ENCODE results near the gene ANK2.

ANK2 gene

DNA sequence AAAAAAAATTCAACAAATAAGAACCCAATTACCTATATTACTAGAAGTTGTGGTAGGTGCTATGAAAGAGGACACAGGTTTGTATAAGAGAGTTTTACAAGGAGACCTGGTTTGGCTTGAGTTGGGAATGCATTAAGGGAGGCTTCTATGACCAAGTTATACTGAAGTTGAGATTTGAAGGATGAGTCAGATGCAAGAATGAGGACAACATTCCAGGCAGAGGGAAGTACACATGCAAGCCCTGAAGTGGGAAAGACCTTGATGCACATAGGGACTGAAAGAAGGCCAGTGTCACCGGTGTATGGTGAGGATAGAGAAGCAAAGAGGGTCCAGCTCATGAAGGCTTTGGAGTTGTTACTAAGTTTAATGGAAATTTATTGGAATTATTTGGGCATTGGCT, 52.2 kb downstream of the ANK2 start:
- no peak for DNase-seq

DNA sequence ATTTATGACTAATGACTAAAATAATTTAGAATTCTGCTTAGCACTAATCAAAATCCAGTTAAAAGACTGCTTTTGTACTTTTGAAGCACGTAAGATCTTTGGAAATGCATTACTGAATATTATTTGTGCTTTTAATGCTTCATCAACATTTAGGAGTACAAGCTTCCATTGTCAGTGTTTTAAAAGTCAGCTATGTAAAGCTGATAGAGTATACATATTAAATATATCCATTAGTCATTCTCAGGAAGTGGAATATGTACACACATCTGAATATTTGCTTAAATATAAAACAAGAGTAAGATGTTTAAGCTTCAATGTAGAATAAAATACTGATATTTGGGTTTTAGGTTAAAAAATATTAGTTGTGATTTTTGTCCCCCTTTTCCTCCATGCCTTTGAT, 54.1 kb downstream of the ANK2 start:
- DNase-seq = no peak

DNA sequence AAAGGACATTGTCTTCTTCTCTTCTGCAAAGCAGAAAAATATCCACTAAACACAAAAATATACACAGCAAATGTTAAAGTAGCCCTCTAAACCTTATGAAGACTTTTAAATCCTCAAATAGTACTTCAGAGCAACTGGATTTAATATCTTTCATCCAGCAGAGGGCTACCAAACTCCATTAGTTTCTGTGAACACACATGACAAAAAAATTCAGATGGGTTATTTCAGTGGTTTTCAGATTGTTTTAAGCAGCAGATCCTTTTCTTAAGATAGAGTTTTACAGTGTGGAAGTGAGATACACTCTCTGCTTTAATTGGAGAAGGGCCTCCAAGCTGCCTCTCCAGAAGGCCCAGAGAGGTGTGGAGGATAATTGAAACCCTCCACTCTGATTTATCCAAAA, 56.7 kb downstream of the ANK2 start:
- peak; percentile 62 for DNase-seq

DNA sequence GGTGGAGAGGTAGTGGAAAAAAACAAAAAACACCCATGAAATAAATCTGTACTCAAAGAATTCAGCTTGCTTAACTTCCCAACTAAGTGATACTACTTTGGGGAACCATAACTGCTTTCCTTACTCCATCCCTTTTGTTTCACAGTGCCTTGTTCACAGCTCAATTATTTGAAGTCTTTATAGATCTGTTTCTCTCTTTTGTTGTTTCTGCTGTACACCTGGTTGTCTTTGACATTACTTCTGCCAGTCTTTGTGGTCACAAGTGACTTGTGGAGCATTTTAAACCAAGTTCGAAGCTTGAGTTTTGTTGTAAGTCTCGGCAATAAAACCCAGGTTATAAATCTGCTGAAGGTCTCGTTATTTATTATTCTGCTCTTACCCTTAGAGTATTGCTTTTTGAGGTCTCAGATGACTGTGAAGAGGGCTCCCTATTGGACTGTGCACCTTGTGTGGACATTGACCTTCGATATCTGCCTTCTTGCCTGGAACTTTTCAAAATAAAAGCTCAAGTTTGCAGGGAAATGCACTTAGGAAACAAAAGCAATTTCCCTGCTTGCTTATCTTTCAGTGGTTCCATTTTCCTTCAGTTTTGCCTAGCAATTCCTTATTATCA, 59.8 kb downstream of the ANK2 start:
- no peak for DNase-seq

DNA sequence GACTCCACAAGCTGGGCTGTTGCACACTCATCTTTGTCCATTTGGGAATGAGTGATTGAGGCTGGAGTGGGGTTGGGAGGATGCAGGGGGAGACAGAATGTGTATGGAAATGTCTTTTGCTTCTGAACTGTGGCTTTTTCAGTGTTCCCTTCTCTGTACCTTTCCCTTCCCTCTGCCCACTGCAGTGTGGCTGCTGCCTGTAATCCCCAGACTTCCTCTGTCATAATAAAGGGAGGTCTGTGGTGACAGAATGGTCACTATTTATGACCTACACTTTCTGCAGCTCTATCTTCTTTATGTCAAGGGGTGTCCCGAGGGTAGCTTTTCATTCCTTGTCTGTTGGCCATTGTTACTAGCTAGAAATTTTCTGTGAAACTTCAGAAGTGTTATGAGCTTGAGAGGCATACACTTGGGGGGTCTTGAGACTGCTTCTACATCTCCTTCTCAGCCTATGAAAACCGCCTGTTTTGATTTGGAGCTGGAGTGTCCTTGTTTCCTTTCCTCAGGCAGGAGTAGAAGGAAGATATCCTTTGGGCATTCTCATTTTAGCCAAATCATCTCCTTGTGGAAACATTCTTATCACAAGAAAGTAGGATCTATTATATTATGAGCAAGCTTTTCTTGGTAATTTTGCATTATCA, 63.0 kb downstream of the ANK2 start:
- DNase-seq = no peak

DNA sequence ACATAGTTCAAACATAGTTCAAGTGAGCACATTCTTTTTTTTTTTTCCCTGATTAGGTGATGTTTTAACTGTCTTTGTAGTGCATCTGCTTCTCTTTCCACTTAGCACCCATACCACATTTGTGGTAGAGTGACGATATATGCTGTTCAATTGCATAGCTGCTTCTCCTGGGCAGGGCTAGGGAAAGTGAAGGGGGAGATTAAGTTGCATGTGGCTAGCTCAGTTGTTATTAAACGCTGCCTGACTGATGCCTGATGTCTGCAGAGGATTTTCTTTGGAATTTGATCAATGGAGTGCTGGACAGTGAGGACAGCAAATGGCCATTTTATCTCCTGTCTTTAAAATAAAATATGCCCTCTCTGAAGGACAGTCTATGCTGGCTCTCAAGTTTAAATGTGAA, 63.7 kb downstream of the ANK2 start:
- no peak for DNase-seq

DNA sequence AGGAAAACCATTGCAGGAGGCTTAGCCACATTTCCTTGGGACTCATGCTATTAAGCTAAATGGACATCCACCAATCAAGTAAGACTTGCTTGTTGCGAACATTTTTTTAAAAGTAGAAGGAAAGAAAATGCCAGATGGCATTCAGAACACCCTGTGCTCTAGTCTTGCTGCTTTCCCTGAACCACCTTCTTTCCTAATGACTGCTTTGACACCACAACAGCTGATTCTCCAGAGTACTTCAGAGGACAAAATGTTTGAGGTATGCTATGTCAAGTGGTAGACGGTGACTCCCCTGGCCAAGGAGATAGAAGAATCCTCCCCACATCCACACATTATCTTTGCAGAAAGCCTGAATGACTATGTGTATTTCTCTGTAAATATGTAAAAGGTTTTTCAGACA, 65.4 kb downstream of the ANK2 start:
- no peak for DNase-seq

DNA sequence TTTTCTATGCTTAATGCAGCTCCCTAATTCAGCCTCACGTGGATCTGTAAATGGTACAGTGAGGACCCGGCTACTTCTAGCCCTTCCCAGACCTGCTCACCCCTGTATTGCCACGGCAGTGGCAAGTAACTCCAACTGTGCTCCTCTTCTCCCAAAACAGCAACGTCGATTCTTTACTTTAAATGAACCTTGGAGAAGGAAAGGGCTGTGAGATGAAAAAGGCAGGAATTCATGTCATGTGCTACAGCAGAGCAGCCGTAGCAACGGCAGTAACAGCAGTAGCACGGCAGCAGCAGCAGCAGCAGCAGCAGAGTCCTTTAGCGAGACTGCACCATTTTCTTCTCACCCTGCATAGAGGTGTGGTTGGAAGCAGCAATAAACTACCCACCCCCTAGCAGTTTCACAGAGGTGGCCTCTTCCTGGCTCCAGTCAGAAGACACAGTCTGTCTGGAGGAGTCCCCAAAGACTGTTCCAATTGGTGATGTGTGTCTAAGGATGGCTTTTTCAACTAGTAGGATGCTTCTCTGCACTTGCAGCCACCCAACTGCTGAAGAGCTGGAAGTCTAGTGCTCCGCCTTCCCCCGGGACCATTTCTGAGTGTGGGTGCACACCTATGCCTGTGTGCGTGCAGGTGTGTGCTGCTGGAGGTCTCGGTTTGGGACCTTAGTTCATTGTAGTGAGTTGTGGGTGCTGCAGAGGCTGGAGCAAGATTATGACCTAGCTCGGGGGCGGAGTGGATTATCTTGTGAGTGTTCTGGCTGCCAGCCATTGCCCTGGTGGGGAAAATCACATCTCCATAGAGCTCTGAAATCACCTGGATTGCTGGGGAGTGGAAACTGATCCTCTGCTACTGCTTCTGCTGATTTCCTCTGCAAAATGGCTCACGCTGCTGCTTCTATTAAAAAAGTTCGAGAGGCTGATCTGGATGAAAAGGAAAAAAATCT, 67.2 kb downstream of the ANK2 start:
- peak; percentile 53 for DNase-seq

DNA sequence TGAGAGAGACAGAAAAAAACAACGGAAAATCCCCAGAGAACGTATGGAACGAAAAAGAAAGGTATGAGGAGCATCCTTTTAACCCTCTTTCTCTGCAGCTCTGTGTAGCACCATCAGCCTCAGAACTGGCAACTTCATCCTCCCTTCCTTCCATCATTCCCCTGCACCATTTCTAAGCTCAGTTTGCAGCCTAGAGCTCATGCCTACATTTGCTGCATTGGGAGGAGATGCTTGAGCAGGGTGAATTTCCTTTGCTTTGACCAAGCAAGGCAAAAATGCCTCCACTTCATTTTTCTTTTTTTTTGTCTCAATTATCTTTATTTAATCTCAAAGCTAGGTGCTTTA, 67.9 kb downstream of the ANK2 start:
- no peak for DNase-seq

DNA sequence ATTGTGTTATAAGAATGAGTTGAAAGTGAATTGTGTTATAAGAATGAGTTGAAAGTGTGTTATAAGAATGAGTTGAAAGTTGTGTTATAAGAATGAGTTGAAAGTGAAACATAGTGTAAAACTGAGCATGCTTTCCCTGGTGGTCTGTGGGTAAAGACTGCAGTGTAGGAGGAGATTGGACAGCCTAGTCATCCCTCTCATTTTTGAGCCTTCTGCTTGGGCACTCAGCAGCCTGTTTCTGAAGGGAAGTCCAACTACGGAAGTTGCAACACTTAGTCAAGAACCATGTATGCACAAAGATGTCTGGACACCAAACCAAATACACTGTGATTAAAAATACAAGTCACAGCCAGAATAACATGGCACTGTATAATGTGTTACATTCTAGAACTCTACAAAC, 72.6 kb downstream of the ANK2 start:
- no peak for DNase-seq

DNA sequence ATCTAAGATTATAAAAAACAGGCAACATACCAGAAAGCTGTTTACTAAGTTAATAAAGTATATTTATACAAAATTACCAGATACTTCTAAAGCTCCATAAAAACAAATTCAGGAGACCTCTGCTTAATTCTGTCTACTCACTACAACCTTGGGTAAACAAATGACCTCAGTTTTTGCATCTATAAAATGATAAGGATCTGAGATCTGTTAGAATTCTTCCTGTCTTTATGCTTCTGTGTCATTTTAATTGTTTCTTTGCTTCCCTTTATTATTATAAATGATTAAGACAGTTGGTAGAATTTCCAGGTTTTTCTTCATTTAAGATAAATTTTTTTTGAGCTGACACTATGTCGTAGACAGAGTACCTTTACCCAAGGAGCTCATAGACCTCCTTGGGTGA, 76.0 kb downstream of the ANK2 start:
- DNase-seq = no peak

DNA sequence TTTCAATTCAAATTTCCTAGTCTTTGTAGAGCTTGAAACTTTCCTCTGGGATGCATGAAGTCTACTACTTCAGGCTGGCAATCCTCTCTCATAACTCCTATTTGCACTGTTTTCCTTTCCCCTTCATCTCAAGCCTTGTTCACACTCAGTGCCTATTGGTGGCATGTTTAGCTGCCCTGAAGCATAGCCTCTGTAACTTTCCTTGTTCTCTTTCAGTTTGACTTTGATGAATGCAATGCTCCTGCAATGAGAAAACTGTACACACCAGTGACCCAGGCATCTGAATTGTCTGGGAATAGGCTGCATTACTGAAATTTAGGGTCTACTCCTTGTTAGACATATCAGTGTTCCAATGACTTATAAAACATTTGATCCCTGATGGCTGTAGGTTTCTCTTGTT, 81.7 kb downstream of the ANK2 start:
- DNase-seq = no peak

DNA sequence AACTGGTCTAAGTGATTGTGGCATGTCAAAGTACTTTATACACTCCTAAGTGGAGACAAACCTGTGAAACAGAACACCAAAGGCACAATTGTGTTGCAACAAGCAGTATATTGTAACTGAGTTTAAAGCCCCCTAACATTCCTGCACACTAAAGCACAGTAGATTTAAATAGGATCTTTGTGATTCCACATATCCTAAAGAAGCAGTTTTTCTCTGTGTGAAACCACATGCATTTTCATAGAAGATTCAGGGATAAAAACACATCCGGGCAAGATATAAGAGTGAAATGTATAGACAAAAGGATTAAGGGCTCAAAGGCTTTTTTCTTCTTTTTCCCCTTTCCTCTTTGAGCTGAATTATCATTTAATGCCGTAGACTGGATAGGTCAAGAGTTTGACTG, 82.2 kb downstream of the ANK2 start:
- DNase-seq = no peak

DNA sequence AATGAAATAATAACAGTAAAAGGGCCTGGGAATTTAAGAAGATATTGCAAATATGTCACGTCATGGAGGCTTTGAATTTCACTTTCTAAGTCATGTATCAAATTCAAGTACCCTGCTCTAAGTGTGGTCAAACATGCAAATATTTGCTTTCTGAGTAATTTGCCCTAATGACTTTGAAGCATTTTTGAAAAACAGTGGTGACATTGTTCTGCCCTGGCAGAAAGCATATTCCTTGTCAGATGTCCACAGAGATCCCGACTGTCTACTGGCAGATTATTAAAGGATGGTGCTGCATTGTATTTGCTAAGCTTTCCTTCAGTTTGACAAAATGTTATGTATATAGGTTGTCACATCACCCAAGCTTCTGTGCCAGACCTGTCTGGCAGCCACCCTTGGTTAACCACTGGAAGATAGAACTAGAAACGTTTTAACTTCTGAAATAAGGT, 92.5 kb downstream of the ANK2 start:
- DNase-seq = peak; percentile 59

DNA sequence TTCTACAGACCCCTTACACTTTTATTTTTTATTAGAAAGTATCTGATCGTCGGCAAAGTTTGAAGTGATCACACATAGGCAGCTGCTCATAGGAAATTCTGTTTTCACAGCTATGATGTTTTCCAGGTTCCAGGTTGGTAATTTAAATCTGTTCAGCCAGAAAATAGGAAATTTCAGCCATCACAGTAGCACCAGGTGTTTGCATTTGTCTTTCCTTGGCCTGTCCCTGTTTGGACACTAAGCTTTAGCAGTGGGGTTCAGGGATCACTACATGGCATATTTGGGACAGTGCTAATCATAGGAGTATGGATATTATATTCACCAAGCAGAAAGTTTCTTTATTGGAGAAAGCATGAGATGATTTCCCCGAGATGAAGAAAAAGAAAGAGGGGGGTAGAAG, 92.9 kb downstream of the ANK2 start:
- no peak for DNase-seq

DNA sequence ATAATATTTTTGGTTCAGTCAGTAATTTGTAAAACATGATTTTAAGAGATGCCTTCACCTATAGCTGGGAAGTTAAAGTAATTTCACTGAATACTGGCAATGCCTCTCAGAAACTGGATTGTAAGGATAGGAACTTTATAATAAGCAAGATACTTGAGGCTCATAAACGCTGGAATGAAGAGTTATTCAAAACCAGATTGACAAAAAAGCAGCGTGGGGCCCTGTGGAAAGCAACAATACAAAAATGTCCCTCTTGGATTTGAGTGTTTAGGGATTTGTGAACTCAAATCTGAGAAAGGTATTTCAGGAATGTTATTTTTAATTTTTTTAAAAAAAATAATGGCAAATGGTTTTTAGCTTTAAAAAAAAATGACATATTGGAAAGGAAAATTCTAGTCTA, 94.6 kb downstream of the ANK2 start:
- DNase-seq = no peak

DNA sequence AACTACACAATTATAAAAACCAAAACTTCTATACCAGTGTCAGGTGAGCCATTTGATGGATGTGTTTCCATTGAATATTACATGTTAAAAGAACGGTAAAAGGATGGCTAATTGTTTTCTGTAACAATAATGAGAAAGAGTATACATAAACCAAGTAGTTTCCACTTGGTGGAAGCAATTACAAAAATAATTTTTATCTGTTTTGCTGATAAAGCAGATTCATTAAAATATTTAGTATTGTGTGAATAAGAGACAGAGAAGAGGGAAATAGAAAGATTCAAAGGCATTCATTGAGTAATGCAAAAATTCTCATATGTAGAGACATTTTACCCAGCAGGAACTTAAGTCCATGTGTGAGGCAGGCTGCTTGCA, 95.7 kb downstream of the ANK2 start:
- no peak for DNase-seq

DNA sequence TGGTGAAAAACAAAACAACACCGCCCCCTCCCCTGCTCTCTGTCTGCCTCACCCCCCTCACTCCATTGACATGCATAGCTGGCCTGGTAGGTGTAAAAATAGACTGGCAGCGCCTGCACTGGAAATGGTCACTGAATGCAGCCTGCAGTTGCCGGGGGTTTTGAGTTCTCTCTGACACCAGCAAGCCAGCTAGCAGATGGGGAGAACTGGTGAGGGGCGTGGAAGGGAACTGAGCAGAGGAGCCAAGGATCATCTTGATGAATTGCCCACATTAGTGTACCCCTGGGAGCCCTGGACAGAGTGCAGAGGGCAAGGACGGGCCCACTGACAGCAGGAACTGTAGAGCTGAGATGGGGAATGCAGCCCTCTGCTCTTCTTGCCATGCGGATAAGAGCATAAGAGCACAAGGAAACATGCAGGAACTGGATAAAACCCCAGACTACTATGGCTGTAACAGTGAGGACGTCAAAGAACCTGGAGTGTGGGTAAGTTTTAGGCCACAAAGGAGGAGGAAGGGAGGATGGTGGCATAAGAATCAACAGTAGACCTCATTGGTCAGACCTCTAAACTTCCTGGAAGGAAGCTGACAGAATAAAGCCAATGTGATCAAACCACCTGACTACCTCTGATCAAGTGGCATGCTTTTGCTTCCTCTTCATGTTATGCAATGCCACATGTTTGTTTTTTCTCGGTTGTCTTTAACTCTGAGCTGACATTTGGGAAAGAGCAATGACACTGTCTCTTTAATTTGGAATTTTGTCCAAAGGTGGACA, 96.3 kb downstream of the ANK2 start:
- no peak for DNase-seq

DNA sequence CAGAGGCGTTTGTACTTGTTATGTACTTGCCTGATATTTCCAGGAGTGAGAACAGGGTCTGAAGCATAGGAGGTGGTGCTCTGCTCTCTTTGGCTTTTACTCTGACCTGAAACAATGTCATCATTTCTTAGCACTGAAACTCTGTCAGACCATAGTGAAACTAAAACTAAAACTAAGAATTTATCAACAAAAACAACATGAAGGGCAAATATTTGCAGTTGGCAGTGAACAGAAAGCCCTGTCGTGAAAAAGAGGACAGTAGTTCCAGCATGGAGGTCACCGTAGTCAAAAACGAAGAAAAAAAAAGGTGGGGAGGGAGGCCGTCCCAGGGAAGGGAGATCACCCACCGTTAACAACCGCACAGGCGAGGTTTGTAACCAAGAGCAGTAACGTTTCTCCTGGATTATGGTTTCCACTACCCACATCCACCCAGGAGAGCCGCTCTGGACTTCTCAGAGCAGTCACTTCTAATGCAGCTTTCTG, 97.5 kb downstream of the ANK2 start:
- no peak for DNase-seq

DNA sequence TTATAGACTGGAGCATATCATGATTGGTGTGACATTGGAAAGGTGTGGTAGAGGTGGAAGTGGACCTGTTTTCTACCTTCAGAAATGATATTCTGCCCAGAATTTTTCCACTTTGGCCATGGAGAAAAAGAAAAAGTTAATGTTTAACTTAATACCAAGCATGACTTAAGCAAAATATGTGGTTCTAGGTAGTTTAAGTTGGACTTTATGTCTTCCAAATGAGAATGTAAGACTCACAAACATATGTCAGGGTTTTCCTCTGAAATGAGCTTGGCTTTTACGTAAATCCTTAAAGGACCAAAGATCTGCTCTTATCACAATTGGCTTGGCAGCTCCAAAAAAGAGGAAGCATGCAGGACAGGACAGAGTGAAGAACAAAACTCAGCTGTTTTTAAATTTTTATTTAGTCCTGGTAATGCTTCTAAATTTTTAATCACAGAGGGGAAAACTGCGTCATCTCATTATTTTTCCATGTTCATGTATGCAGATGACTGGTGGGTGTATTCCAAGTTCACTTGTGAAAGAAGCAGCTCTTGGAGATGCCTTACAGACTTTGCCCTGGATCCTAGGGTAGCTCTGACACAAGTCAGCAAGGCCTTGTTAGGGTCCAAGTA, 98.2 kb downstream of the ANK2 start:
- no peak for DNase-seq

DNA sequence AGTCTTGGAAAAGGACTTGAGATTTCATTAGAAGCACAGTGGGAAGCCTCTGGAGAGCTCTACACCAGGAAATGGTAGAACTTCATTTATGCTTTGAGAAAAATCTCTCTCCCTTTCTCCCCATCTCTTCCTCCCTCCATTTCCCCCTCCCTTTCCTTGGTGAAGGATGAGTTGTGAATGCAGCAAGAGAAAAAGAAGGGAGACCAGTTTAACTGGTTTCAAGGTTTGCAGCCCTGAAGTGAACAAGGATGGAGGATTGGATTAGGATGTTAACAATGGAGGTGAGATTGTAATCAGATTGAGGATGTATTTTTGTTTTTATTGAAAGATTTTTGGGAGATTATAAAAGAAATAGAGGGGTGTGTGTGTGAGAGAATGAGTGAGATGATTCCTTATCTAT, 99.5 kb downstream of the ANK2 start:
- no peak for DNase-seq

DNA sequence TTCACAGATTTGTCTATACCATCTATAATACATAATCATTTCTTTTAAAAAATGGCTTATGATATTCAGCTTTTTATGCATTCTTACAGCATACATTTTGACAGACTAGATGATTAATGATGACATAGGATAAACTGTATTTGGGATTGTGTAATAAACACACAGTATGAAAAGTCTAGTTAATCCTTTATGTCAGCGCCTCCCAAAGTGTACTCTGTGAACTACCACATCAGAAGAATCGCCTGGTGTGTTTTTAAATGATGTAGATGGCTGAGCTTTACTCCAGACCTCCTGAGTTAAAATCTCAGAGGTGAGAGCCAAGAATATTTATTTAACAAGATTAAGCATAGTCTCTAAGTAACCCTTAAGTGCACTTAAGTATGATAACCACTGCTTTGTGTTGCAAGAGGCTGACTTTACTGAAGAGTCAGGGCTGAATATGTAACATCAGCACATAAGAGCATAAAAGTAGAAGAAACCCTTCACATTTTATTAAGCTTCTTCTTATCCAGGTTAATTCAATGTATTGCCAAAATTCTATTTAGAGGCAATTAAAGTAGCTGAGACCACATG, 104.2 kb downstream of the ANK2 start:
- no peak for DNase-seq

All from midbrain (tissue), 1 donor.